OCI-LY7 (cell line): ENCODE measurements around the gene ZC3H12A. TPM values are rescaled to one million over a fixed set of nuclear protein-coding genes. Genes with fewer than 3 reads are reported as not detected.

Source experiments
- BruUV-seq: library from RNA; stranded (reverse); fragments of 400-500 nt; replicated peaks from 2 replicates; lab custom pipeline; 2021; lab: Mats Ljungman, UMichigan
- CTCF ChIA-PET: fragments of 300-600 bp; sonication (Branson Sonifier 250); formaldehyde crosslinking; loops from one replicate; lab custom pipeline; 2022; ENCODE audit warnings: antibody characterized with exemption; ENCODE audit not compliant: unreplicated experiment; lab: Charles Lee
- POLR2A ChIA-PET: fragments of 300-600 bp; sonication (Branson Sonifier 250); formaldehyde crosslinking; loops from one replicate; lab custom pipeline; 2022; ENCODE audit warnings: antibody characterized with exemption; lab: Charles Lee
- DNase-seq: peaks from one replicate; pipeline ENCODE4 v3.0.0-alpha.2; 2015; ENCODE audit warnings: low spot score
- H2AFZ ChIP-seq: fragments of 200-600 bp; sonication (generic), shearing (Covaris generic); 2 replicates; pipeline ENCODE4 v1.6.1; 2014; ENCODE audit warnings: mild to moderate bottlenecking, antibody characterized with exemption, low read length, moderate library complexity
- H3K27ac ChIP-seq: fragments of 200-600 bp; sonication (generic); 2 replicates; pipeline ENCODE4 v1.5.1; 2014; ENCODE audit warnings: mixed run types, low read depth, mild to moderate bottlenecking, moderate library complexity, low read length, inconsistent platforms; ENCODE audit not compliant: poor library complexity, severe bottlenecking
- H3K36me3 ChIP-seq: fragments of 200-600 bp; sonication (generic); 2 replicates; pipeline ENCODE4 v1.6.1; 2014; ENCODE audit warnings: mild to moderate bottlenecking, antibody characterized with exemption, low read length, moderate library complexity, mixed read lengths; ENCODE audit not compliant: insufficient read depth
- H3K4me1 ChIP-seq: fragments of 200-600 bp; sonication (generic); 2 replicates; pipeline ENCODE4 v1.5.1; 2014; ENCODE audit warnings: mild to moderate bottlenecking, low read length; ENCODE audit not compliant: insufficient read depth, poor library complexity, severe bottlenecking
- H3K4me2 ChIP-seq: fragments of 200-600 bp; sonication (generic); 2 replicates; pipeline ENCODE4 v1.6.1; 2014; ENCODE audit warnings: mild to moderate bottlenecking, low read length
- H3K4me3 ChIP-seq: fragments of 200-600 bp; sonication (generic); 2 replicates; pipeline ENCODE4 v1.5.1; 2014; ENCODE audit warnings: mild to moderate bottlenecking, low read depth, low read length; ENCODE audit not compliant: poor library complexity, severe bottlenecking
- H3K79me2 ChIP-seq: fragments of 200-600 bp; sonication (generic); 2 replicates; pipeline ENCODE4 v1.6.1; 2016; ENCODE audit warnings: low read depth, mild to moderate bottlenecking, low read length, moderate library complexity, mixed read lengths; ENCODE audit not compliant: insufficient read depth
- H3K9me2 ChIP-seq: fragments of 200-600 bp; sonication (generic); 2 replicates; pipeline ENCODE4 v1.6.1; 2016; ENCODE audit warnings: mild to moderate bottlenecking, low read length, mixed read lengths; ENCODE audit not compliant: insufficient read depth
- H3K9me3 ChIP-seq: fragments of 200-600 bp; sonication (generic); 2 replicates; pipeline ENCODE4 v1.6.1; 2014; ENCODE audit warnings: mild to moderate bottlenecking, mixed run types, low read length, mixed read lengths
- H4K20me1 ChIP-seq: fragments of 200-600 bp; sonication (generic); 2 replicates; pipeline ENCODE4 v1.6.1; 2014; ENCODE audit warnings: mild to moderate bottlenecking, antibody characterized with exemption, low read length, moderate library complexity, mixed read lengths; ENCODE audit not compliant: insufficient read depth
- EZH2phosphoT487 ChIP-seq: fragments of 200-600 bp; sonication (generic); IDR thresholded peaks from 2 replicates; pipeline ENCODE4 v1.6.1; 2018; ENCODE audit warnings: low read depth, borderline replicate concordance, mild to moderate bottlenecking, mixed run types, antibody characterized with exemption, low read length, moderate library complexity, mixed read lengths
- intact Hi-C: fragments of 100-400 bp; cut with micrococcal nuclease; formaldehyde crosslinking; loops from one replicate; pipeline ENCODE4 v1.10.0; 2022; ENCODE audit not compliant: unreplicated experiment
- total RNA-seq, 2 experiments: library from RNA; depleted of rRNA in 1 of 2; stranded (reverse); fragments of >200 nt in 1 of 2; shearing (Covaris generic) in 1 of 2; gene quantifications; 2 replicates each; pipeline ENCODE4 v1.2.3, GENCODE V29; 2014 to 2022
- TF ChIP-seq, protein P1 (sequence below): fragments of 200-600 bp; sonication (generic); conservative IDR thresholded peaks from 2 replicates; pipeline ENCODE4 v1.5.1; 2014; ENCODE audit warnings: mild to moderate bottlenecking, antibody characterized with exemption, low read length, moderate library complexity, mixed read lengths

Gene ZC3H12A
- total RNA-seq, 2 experiments from 2014 or later: 11.5 to 20.7 TPM

DNA sequence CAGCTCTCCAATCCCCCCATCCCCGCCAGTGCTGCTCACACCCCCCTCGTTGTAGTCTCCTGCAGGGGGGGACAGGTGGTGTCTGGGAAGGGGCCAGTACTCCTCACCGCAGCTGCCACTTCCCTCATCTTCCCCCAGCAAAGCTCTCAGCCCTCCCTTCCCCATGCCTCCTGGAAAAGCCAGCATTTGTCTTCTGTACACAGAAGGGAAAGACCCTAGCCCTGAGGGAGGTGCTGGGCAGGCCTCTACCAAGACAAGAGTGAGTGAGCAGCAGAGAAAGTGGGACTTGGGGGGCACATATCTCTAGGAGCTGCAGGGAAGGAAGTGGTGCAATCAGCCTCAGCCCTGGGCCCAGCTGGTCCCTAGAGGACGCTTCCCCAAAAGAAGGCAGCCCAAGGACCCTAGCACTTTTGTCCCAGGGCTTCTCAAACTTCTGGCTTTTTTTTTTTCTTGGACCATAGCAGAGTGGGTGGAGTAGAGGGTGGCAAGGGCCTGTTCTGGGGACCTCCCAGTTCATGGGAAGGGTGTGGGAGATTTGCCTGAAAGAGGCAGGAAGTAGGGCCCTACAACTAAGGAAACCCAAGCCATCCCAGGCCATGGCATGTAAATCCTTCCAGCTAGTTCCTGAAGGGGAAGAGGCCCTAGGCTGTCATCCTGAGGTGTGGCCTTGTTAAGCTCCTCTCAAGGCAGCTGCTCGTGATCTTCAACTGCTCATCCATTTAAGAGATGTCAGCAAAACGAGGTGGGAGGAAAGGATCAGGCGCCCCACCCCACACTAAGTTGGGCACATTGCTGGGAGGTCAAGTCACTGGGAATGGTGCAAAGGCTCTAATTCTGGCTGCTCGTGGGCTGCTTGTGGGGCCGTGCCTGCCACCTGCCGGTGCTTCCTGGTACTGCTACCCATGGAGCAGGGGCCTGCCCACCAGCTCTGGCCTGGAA lies 12.6 kb downstream of the ZC3H12A start:
- Histone ChIP-seq H3K79me2 (no peaks in the 10 kb centered on the region), H3K36me3 (peaks cover 59% of the 10 kb centered on the region), H2AFZ (no peak overlapping the region), H3K27ac (peak overlapping the region; percentile 29), H3K4me2 (peak overlapping the region; percentile 4), H3K9me2 (no peaks in the 10 kb centered on the region), H3K9me3 (no peaks in the 10 kb centered on the region), H3K4me1 (peaks cover 12% of the 10 kb centered on the region), H4K20me1 (no peaks in the 10 kb centered on the region), H3K4me3 (no peak overlapping the region)
- no peak for TF ChIP-seq EZH2phosphoT487
- TF ChIP-seq, protein P1, sequence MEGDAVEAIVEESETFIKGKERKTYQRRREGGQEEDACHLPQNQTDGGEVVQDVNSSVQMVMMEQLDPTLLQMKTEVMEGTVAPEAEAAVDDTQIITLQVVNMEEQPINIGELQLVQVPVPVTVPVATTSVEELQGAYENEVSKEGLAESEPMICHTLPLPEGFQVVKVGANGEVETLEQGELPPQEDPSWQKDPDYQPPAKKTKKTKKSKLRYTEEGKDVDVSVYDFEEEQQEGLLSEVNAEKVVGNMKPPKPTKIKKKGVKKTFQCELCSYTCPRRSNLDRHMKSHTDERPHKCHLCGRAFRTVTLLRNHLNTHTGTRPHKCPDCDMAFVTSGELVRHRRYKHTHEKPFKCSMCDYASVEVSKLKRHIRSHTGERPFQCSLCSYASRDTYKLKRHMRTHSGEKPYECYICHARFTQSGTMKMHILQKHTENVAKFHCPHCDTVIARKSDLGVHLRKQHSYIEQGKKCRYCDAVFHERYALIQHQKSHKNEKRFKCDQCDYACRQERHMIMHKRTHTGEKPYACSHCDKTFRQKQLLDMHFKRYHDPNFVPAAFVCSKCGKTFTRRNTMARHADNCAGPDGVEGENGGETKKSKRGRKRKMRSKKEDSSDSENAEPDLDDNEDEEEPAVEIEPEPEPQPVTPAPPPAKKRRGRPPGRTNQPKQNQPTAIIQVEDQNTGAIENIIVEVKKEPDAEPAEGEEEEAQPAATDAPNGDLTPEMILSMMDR: peak; percentile 97
- CTCF ChIA-PET: interaction anchor here (0.7 to 1.7 kb wide), 6 partner anchors 9 to 33 kb away, joined by 3 to 8 read pairs (median 7); partner anchors contain the start of genes MEAF6 and ZC3H12A
- POLR2A ChIA-PET: interaction anchor here (0.7 to 1.3 kb wide), 6 partner anchors 11 to 37 kb away, joined by 3 to 6 read pairs (median 4); no protein-coding TSS in a partner anchor
- peak; percentile 68 for DNase-seq
- intact Hi-C loops: loop anchor here (1.0 kb wide), 1 partner anchor 32 kb away; no protein-coding TSS in a partner anchor
- no TSS peak for BruUV-seq

- BruUV-seq: no TSS peak
- no peak overlapping the region for H3K4me2 ChIP-seq
Measured at GRCh38 chr1:37487619-37487984, 13.2 kb downstream of the ZC3H12A start.

More at GRCh38 chr1:37487619-37487984, 13.2 kb downstream of the ZC3H12A start:
- ChIA-PET POLR2A (interaction anchor here (0.7 to 1.2 kb wide), 5 partner anchors 10 to 37 kb away, joined by 3 to 6 read pairs (median 4); no protein-coding TSS in a partner anchor), CTCF (interaction anchor here (0.7 to 1.7 kb wide), 4 partner anchors 9 to 34 kb away, joined by 3 to 8 read pairs (median 7); partner anchors contain the start of gene MEAF6)
- H3K36me3 ChIP-seq: peaks cover 58% of the 10 kb centered on the region
- no peak for DNase-seq
- H2AFZ ChIP-seq: no peak overlapping the region
- intact Hi-C loops: loop anchor here (1.0 kb wide), 1 partner anchor 32 kb away; no protein-coding TSS in a partner anchor
- no peak overlapping the region for H3K4me3 ChIP-seq
- H3K79me2 ChIP-seq: no peaks in the 10 kb centered on the region
- H3K9me2 ChIP-seq: no peaks in the 10 kb centered on the region
- peaks cover 12% of the 10 kb centered on the region for H3K4me1 ChIP-seq
- H3K9me3 ChIP-seq: no peaks in the 10 kb centered on the region
- TF ChIP-seq EZH2phosphoT487: no peak
- TF ChIP-seq, protein P1: peak; percentile 46; the same call in 1 of the 2 replicates
- H4K20me1 ChIP-seq: no peaks in the 10 kb centered on the region
- H3K27ac ChIP-seq: no peak overlapping the region
